H9 (cell line): Measurements from ENCODE around the gene ERI3. TPM values are rescaled to one million over a fixed set of nuclear protein-coding genes. Genes with fewer than 3 reads are reported as not detected.

Source experiments
- DNase-seq: peaks from one replicate; pipeline ENCODE4 v3.0.0-alpha.2; 2017
- H2AFZ ChIP-seq: one replicate; pipeline ENCODE4 v1.6.1; 2013; ENCODE audit warnings: mild to moderate bottlenecking, low read length, control low read depth, moderate library complexity
- H2AK5ac ChIP-seq: 2 replicates; pipeline ENCODE4 v1.6.1; 2013; ENCODE audit warnings: low read length, control low read depth, mixed read lengths; ENCODE audit not compliant: insufficient read length
- H2BK120ac ChIP-seq: one replicate; pipeline ENCODE4 v1.6.1; 2013; ENCODE audit warnings: low read depth, mild to moderate bottlenecking, low read length, control low read depth, inconsistent platforms; ENCODE audit not compliant: poor library complexity, severe bottlenecking
- H2BK12ac ChIP-seq: 2 replicates; pipeline ENCODE4 v1.6.1; 2013; ENCODE audit warnings: low read length, control low read depth, mixed read lengths, low read depth; ENCODE audit not compliant: insufficient read length
- H2BK15ac ChIP-seq: 2 replicates; pipeline ENCODE4 v1.6.1; 2013; ENCODE audit warnings: low read depth, low read length, control low read depth
- H2BK20ac ChIP-seq: one replicate; pipeline ENCODE4 v1.6.1; 2013; ENCODE audit warnings: low read depth, mild to moderate bottlenecking, low read length, control low read depth, inconsistent platforms; ENCODE audit not compliant: poor library complexity, severe bottlenecking
- H2BK5ac ChIP-seq: 2 replicates; pipeline ENCODE4 v1.6.1; 2013; ENCODE audit warnings: low read length, control low read depth, mixed read lengths; ENCODE audit not compliant: insufficient read length
- H3K14ac ChIP-seq: 2 replicates; pipeline ENCODE4 v1.6.1; 2013; ENCODE audit warnings: low read length, control low read depth; ENCODE audit not compliant: insufficient read depth
- H3K18ac ChIP-seq: 2 replicates; pipeline ENCODE4 v1.6.1; 2013; ENCODE audit warnings: low read depth, mild to moderate bottlenecking, mixed read lengths, low read length, control low read depth; ENCODE audit not compliant: insufficient read length
- H3K23ac ChIP-seq: 2 replicates; pipeline ENCODE4 v1.6.1; 2013; ENCODE audit warnings: low read length, control low read depth, mixed read lengths, low read depth; ENCODE audit not compliant: insufficient read length
- H3K23me2 ChIP-seq: 2 replicates; pipeline ENCODE4 v1.6.1; 2013; ENCODE audit warnings: low read depth, mild to moderate bottlenecking, mixed read lengths, low read length, control low read depth; ENCODE audit not compliant: insufficient read length, poor library complexity, severe bottlenecking
- H3K27ac ChIP-seq: 2 replicates; pipeline ENCODE4 v1.5.1; 2013; ENCODE audit warnings: low read length, control low read depth, mixed read lengths, low read depth; ENCODE audit not compliant: insufficient read length
- H3K27me3 ChIP-seq: 2 replicates; pipeline ENCODE4 v1.6.1; 2013; ENCODE audit warnings: low read length, control low read depth, inconsistent platforms; ENCODE audit not compliant: insufficient read depth
- H3K4ac ChIP-seq: 2 replicates; pipeline ENCODE4 v1.6.1; 2013; ENCODE audit warnings: low read depth, mild to moderate bottlenecking, control low read depth, inconsistent platforms, low read length, moderate library complexity
- H3K4me1 ChIP-seq: 2 replicates; pipeline ENCODE4 v1.6.1; 2013; ENCODE audit warnings: low read length, control low read depth, inconsistent platforms; ENCODE audit not compliant: insufficient read depth
- H3K4me2 ChIP-seq: 2 replicates; pipeline ENCODE4 v1.6.1; 2013; ENCODE audit warnings: low read length, control low read depth, mixed read lengths; ENCODE audit not compliant: insufficient read length, insufficient read depth
- H3K56ac ChIP-seq: 2 replicates; pipeline ENCODE4 v1.6.1; 2013; ENCODE audit warnings: low read depth, mild to moderate bottlenecking, mixed read lengths, low read length, control low read depth; ENCODE audit not compliant: insufficient read length
- H3K79me1 ChIP-seq: 2 replicates; pipeline ENCODE4 v1.6.1; 2013; ENCODE audit warnings: low read depth, mild to moderate bottlenecking, moderate library complexity, low read length, control low read depth, inconsistent platforms; ENCODE audit not compliant: insufficient read depth, poor library complexity, severe bottlenecking
- H3K79me2 ChIP-seq: 2 replicates; pipeline ENCODE4 v1.6.1; 2013; ENCODE audit warnings: low read length, control low read depth, inconsistent platforms; ENCODE audit not compliant: insufficient read depth
- H3K9ac ChIP-seq: 2 replicates; pipeline ENCODE4 v1.6.1; 2013; ENCODE audit warnings: low read length, control low read depth, mixed read lengths; ENCODE audit not compliant: insufficient read length; ENCODE audit errors: extremely low read depth
- H3K9me3 ChIP-seq: one replicate; pipeline ENCODE4 v1.6.1; 2013; ENCODE audit warnings: low read depth, low read length, inconsistent platforms; ENCODE audit not compliant: control insufficient read depth
- H3T11ph ChIP-seq: one replicate; pipeline ENCODE4 v1.6.1; 2013; ENCODE audit warnings: mild to moderate bottlenecking, low read length, control low read depth, inconsistent platforms
- H4K20me1 ChIP-seq: one replicate; pipeline ENCODE4 v1.6.1; 2013; ENCODE audit not compliant: control insufficient read depth, insufficient read length, insufficient read depth
- H4K5ac ChIP-seq: 2 replicates; pipeline ENCODE4 v1.6.1; 2013; ENCODE audit warnings: low read depth, mild to moderate bottlenecking, mixed read lengths, low read length, control low read depth; ENCODE audit not compliant: insufficient read length
- H4K8ac ChIP-seq: replicated peaks from 2 replicates; pipeline ENCODE4 v1.6.1; 2013; ENCODE audit warnings: low read length, control low read depth, mixed read lengths, low read depth; ENCODE audit not compliant: insufficient read length
- H4K91ac ChIP-seq: 2 replicates; pipeline ENCODE4 v1.6.1; 2013; ENCODE audit warnings: low read depth, mild to moderate bottlenecking, moderate library complexity, mixed read lengths, low read length, control low read depth; ENCODE audit not compliant: insufficient read length
- H3K27ac Mint-ChIP-seq, 3 experiments: 2 replicates in 2 of 3; 3 replicates in 1 of 3; pipeline ENCODE4 v1.8.0; 2020 to 2021; ENCODE audit warnings: mixed read lengths in 3 of 3, mild to moderate bottlenecking in 1 of 3, moderate library complexity in 1 of 3
- H3K27me3 Mint-ChIP-seq: 2 replicates; pipeline ENCODE4 v1.8.0; 2021; ENCODE audit warnings: low read depth, mild to moderate bottlenecking, moderate library complexity, mixed read lengths
- H3K36me3 Mint-ChIP-seq, 3 experiments: 2 replicates in 2 of 3; 3 replicates in 1 of 3; pipeline ENCODE4 v1.8.0; 2020 to 2021; ENCODE audit warnings: low read depth in 3 of 3, mixed read lengths in 3 of 3; ENCODE audit not compliant: insufficient read depth in 1 of 3
- H3K4me1 Mint-ChIP-seq, 2 experiments: 2 replicates each; pipeline ENCODE4 v1.8.0; 2020; ENCODE audit warnings: mixed read lengths in 2 of 2
- H3K4me3 Mint-ChIP-seq, 2 experiments: 2 replicates in 1 of 2; 3 replicates in 1 of 2; pipeline ENCODE4 v1.8.0; 2020 to 2021; ENCODE audit warnings: mild to moderate bottlenecking in 2 of 2, mixed read lengths in 2 of 2, moderate library complexity in 1 of 2
- H3K9me3 Mint-ChIP-seq, 2 experiments: 2 replicates in 1 of 2; 3 replicates in 1 of 2; pipeline ENCODE4 v1.8.0; 2020; ENCODE audit warnings: mild to moderate bottlenecking in 2 of 2, mixed read lengths in 2 of 2, moderate library complexity in 1 of 2
- CTCF ChIP-seq: fragments of 200-600 bp; sonication (generic); conservative IDR thresholded peaks from 3 replicates; pipeline ENCODE4 v1.8.0; 2021; ENCODE audit warnings: antibody characterized with exemption, mild to moderate bottlenecking
- WGBS: extraction: QIAGEN DNeasy Blood & Tissue Kit; methylation state at CpG from one replicate; pipeline ENCODE4 v1.1.7; 2013; ENCODE audit warnings: missing lambda C conversion rate, low lambda C conversion rate, mixed read lengths; ENCODE audit not compliant: insufficient read length; ENCODE audit errors: extremely low coverage; 5-methylcytosine and 5-hydroxymethylcytosine counted together
- total RNA-seq: library from RNA; stranded (reverse); gene quantifications from 2 replicates; pipeline ENCODE4 v1.2.1, GENCODE V29; 2021

Gene ERI3
- total RNA-seq, 1 experiment from 2014 or later, result 61.6 TPM

- TF ChIP-seq CTCF, result no peak
- Histone ChIP-seq H3T11ph (no peak overlapping the region), H3K79me1 (no peaks in the 10 kb centered on the region), H4K91ac (no peak overlapping the region), H4K20me1 (no peaks in the 10 kb centered on the region), H2BK12ac (no peak overlapping the region), H3K14ac (no peak overlapping the region), H3K27ac (no peak overlapping the region), H2AFZ (no peak overlapping the region), H4K8ac (no peak overlapping the region), H3K4me1 (peaks cover 11% of the 10 kb centered on the region), H3K4ac (no peak overlapping the region), H4K5ac (no peak overlapping the region), H2AK5ac (no peak overlapping the region), H3K23ac (no peak overlapping the region), H2BK120ac (no peak overlapping the region), H3K27me3 (no peaks in the 10 kb centered on the region), H3K23me2 (no peaks in the 10 kb centered on the region), H3K9ac (no peak overlapping the region), H3K79me2 (no peaks in the 10 kb centered on the region; the same call in 1 of the 2 replicates), H3K56ac (no peak overlapping the region), H3K18ac (no peak overlapping the region), H2BK20ac (no peak overlapping the region), H2BK15ac (no peak overlapping the region), H3K9me3 (no peaks in the 10 kb centered on the region), H2BK5ac (no peak overlapping the region), H3K4me2 (no peak overlapping the region)
- Mint-ChIP-seq H3K4me1 (peaks cover 18 to 24% of the 10 kb centered on the region in 2 experiments), H3K27ac (no peak overlapping the region), H3K9me3 (no peaks in the 10 kb centered on the region), H3K36me3 (peaks cover 4 to 20% (median 14%) of the 10 kb centered on the region in 3 experiments; a peak in 6 of 7 replicates), H3K27me3 (no peaks in the 10 kb centered on the region), H3K4me3 (no peak overlapping the region)
- no peak for DNase-seq
- no CpG with 5 or more reads among the region's 1 CpG for WGBS
These were observed 31.1 kb downstream of the ERI3 start for GRCh38 chr1:44323947-44324346.
